Measurements from ENCODE around the gene CFB. TPM values are rescaled to one million over a fixed set of nuclear protein-coding genes. Genes with fewer than 3 reads are reported as not detected.

Gene CFB
- total and polyA plus RNA-seq, 2 of the 13 experiments (the other 11 are each of a cell fraction or from before 2014, with no cell fraction given): 171 to 513 TPM

GRCh38 chr6:31958741-31959739 lies 13.1 kb downstream of the CFB start, which contains the start of the genes NELFE and SKIC2 (continued):
- TF ChIP-seq SOX13 (IDR thresholded peaks at IDR 0.05) (no peak), SOX13 (CRISPR knock-in tag; conservative IDR thresholded peaks at IDR 0.05 in 1 of 2, IDR thresholded peaks at IDR 0.05 in 1 of 2) (peak in 1 of 2 experiments; percentile 57; a peak in 2 of 4 replicates), SETDB1 (CRISPR knock-in tag; IDR thresholded peaks at IDR 0.05; ENCODE audit: borderline replicate concordance) (no peak), MXI1 (IDR thresholded peaks at IDR 0.05; ENCODE audit: borderline replicate concordance, low read depth, low read length) (peak; percentile 96; the same call in 1 of the 3 replicates), ZNF782 (CRISPR knock-in tag; IDR thresholded peaks at IDR 0.05; ENCODE audit: borderline replicate concordance) (no peak), ZNF605 (CRISPR knock-in tag; IDR thresholded peaks at IDR 0.05) (no peak; the same call in 1 of the 2 replicates), CBX1 (IDR thresholded peaks at IDR 0.05; ENCODE audit: low read depth) (no peak), RBM22 (optimal IDR thresholded peaks at IDR 0.05; ENCODE audit: low read length) (peak; percentile 60), PRMT3 (CRISPR knock-in tag; IDR thresholded peaks at IDR 0.05; ENCODE audit: borderline replicate concordance, low read depth) (no peak; the same call in 1 of the 2 replicates), EEA1 (CRISPR knock-in tag; IDR thresholded peaks at IDR 0.05; ENCODE audit: borderline replicate concordance) (no peak), ZNF770 (CRISPR knock-in tag; IDR thresholded peaks at IDR 0.05) (no peak), ZNF749 (CRISPR knock-in tag; IDR thresholded peaks at IDR 0.05; ENCODE audit: borderline replicate concordance) (0 out of 2 replicates have a peak, but pooled peaks have one; percentile 53), ZSCAN9 (CRISPR knock-in tag; IDR thresholded peaks at IDR 0.05; ENCODE audit: borderline replicate concordance) (peak; percentile 50; the same call in 1 of the 2 replicates), FOXM1 (CRISPR knock-in tag; IDR thresholded peaks at IDR 0.05) (no peak), CEBPZ (IDR thresholded peaks at IDR 0.05; ENCODE audit: low read length) (no peak), ZFP41 (CRISPR knock-in tag; IDR thresholded peaks at IDR 0.05; ENCODE audit: borderline replicate concordance) (no peak), POLR2AphosphoS2 (IDR thresholded peaks at IDR 0.05; ENCODE audit: low read depth, low read length) (no peak), HNF1A (IDR thresholded peaks at IDR 0.05; ENCODE audit: low read depth) (no peak), HNF1A (CRISPR knock-in tag; IDR thresholded peaks at IDR 0.05; ENCODE audit: borderline replicate concordance) (peak; percentile 74; the same call in 1 of the 2 replicates)
